Right ventricle myocardium inferior (tissue), 1 donor: Measurements from ENCODE around the gene ECT2. TPM values are rescaled to one million over a fixed set of nuclear protein-coding genes. Genes with fewer than 3 reads are reported as not detected.
"Not testable (repeated sequence)": the region's sequence is repeated elsewhere in the genome, so short reads cannot be mapped to it uniquely, and the experiment has no call there.

Source experiments
- ATAC-seq: fragments of 200-7000 bp; cut with Tn5 transposase; one replicate; pipeline ENCODE4 v1.9.1; 2020; ENCODE audit warnings: mild to moderate bottlenecking, moderate library complexity
- DNase-seq: peaks from one replicate; pipeline ENCODE4 v3.0.0; 2021; ENCODE audit errors: missing footprints
- intact Hi-C: fragments of 100-400 bp; cut with DNase I; formaldehyde crosslinking; loops from one replicate; pipeline ENCODE4 v1.11.0; 2022
- total RNA-seq: library from RNA; stranded (reverse); fragmentation: NEBNext Ultra II Directional; extraction: Animal tissue kit (Norgen Biotek cat#: 25700); gene quantifications from one replicate; pipeline ENCODE4 v1.2.1, GENCODE V29; 2021
- donor health status: DM: no; HTN: yes; CAD: no; lungs with severe emphysema.

The ECT2 gene
- total RNA-seq, 1 donor from 2014 or later, result 6.3 TPM

DNA sequence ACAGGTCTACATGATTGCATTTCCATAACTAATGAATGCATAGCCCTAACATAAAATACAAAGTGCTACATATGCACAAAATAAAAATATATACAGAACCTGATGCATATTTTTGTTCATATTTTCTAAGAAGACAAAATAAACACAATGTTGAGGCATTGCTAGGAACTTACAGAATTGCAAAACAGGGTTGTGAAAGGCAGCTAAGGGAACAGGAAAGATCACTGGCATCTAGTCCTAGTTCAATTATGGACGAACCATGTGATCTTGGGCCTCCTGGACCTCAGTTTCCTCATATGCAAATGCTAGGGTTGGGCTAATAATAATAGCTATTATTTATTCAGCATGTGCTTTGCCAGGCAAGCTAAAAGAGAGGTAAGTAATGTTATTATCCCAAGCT, 24.1 kb upstream of the ECT2 start:
- intact Hi-C loops, result no loop called here
- DNase-seq, result no peak
- ATAC-seq, result no peak

DNA sequence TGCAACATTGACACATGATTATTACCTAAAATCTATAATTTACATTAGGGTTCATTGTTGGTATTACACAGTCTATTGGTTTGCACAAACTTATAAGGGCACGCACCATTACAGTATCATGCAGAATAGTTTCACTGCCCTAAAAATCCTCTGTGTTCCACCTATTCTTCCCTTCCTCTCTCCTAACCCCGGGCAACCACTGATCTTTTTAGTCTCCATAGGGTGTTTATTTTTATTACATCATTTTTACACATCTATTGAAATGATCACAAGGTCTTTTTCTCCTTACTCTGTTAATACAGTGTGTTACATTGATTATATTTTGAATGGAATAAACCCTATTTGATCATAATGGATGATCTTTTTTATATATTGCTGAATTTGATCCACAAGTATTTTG, 15.5 kb upstream of the ECT2 start:
- ATAC-seq (no peak), DNase-seq (no peak)

DNA sequence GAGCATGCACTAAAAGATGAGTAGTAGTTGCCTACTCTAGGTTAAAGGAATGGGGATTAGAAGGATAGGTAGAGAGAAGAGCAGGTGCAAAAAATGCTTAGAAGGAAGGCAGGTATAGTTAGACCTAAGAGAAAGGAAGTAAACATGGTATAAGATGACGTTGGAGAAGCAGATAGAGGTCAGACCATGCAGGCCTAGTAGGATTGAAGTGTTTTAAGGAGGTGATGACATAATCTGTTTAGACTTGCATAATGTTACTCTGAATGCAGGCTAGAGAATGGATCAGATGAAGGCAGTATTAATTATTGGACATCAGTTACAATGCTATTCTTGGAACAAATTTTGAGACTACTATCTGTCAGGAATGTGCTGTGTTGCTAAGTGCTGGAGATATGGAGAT, 11.1 kb upstream of the ECT2 start:
- no peak for DNase-seq
- intact Hi-C loops, result no loop called here
- ATAC-seq, result no peak

More for the DNA sequence above, 15.5 kb upstream of the ECT2 start:
- intact Hi-C loops, result no loop called here

DNA sequence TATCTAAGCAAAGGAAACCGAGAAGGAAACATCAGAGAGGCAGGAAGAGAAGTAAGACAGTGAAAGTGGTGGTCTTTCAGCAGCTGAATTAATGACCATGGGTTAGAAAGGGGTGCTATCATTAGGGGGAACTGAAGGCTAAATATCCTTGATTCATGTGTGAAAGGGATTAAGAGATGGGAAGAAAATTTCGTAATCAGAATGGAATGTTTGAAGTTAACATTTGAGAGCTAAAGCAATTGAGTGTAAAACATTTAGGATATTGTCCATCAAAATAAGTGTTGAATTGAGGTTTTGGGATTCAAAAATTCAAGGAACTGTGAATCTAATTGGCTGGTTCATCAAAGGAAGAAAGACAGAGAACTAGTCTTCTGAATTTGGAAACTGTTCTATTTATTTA, 4.1 kb upstream of the ECT2 start:
- DNase-seq (no peak), ATAC-seq (no peak)
- intact Hi-C loops, result no loop called here

DNA sequence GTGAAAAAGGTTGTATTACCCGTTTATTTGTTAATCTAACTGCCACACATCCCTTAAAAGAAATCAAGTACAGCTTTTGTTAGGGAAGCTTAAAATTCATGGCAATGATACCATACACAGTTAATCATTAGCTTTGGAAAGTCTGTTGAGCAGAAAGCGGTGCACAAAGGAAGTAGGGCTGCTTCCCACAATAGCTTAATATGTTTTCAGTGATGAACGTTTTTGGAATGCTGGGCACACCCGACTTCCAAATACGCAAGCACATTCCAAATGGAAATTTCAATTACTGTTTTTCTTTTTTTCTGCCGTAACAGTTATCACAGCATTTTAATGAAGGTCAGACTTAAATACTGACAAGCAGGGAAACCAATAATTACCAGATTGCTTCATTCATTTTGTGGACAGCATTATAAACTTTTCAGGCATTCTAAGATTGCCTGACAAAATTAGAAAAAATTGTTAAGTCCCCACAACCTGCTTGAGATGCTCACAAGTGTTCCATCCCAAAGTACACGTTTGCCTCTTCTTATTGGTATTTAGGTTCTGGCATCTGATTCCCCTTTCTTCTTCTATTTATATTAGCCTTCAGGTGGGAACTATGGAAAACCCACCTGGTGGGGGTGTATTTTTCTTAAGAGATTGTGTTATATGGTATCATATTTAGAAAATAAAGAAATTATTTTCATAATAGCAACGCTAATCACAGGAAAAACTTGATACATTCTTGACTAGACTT, 1.1 kb upstream of the ECT2 start:
- DNase-seq, result no peak
- intact Hi-C loops, result loop anchor here (2.0 kb wide), 1 partner anchor 39 kb away; the partner anchor contains the start of gene NCEH1
- no peak for ATAC-seq

DNA sequence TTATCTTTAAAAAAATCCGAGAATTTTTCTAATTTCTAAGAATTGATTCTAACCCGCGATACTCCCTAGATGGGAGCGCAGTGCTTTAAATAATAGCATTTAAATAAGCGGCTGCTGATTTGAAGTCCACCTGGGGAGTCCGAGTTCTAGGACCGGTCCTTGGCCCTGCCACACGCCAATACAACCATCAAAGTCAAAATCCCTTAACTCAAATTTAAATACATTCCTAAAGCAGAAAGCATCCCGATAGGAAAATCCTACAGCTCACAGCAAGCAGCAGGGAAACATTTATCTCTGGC, 508 bp upstream of the ECT2 start:
- DNase-seq (no peak), ATAC-seq (no peak)
- intact Hi-C loops, result loop anchor here (1.0 kb wide), 1 partner anchor 77 kb away; no protein-coding TSS in a partner anchor

DNA sequence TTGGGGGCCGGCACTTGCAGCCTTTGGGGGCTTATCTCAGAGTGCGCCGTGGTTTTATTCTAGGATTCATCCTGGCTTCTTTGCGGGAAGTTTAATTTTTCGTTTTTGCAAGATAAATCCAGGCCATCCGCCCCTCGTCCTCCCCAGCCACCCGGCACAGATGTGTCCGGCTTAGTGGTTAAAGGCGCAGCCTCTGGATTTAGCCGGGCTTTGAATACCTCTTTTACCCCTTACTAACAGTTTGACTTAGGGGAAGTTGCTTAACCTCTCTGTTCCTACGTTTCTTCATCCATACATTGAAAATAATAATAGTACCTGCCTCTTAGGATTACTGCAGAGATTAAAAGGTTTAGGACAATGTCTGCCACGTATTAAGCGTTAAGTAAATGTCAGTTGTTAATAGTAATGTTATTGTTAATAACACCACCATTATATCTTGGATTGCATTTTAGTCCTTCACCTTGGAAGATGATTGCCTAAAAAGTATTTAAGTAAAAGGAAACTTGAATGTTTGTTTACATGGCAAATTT, 714 bp downstream of the ECT2 start:
- DNase-seq (no peak), ATAC-seq (no peak)
- intact Hi-C loops, result no loop called here

DNA sequence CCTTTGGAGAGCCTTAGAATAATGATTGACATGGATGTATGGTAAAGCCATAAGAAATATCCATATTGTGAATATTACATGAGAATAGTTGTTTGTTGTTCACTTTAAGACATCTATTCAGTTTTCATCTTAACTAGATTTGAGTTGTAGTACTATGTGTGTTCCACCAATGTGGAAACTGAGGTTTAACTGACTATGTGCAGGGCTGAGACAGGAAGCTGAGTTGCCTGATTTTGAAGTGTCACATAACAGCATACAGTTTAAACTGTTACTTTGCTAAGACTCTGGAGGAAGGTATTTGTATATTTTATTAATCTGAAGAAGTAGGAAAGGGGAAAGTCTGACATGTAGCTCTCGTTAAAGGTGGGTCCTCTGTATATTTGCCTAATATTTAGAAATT, 2.1 kb downstream of the ECT2 start:
- intact Hi-C loops, result no loop called here
- no peak for DNase-seq

DNA sequence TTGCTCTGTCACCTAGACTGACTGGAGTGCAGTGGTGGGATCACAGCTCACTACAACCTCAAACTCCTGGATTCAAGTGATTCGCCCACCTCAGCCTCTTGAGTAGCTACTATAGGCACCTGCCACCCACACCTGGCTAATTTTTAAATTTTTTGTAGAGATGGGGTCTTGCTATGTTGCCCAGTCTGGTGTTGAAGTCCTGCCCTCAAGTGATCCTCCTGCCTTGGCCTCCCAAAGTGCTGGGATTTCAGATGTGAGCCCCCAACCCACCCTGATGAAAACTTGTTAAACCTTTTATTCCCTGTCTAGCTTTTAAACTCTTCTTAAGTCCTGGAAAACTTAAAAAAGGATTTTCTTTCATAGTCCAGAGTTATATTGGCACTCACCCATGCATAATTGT, 2.6 kb downstream of the ECT2 start:
- intact Hi-C loops, result no loop called here
- ATAC-seq (no peak), DNase-seq (no peak)

More for the DNA sequence above, 2.1 kb downstream of the ECT2 start:
- ATAC-seq, result no peak

DNA sequence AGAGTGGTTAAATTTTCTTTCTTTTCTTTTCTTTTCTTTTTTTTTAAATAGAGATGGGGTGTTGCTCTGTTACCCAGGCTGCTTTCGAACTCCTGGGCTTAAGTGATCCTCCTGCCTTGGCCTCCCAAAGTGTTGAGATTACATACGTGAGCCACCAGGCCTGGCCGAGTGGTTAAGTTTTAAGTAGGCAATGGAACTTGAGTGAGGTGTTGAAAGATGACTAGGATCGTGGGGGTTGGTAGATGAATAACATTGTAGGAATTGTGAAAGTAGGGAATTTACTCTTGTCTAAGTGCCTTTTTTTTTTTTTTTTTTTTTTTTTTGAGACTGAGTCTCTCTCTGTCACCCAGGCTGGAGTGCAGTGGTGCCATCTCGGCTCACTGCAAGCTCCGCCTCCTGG, 9.9 kb downstream of the ECT2 start:
- intact Hi-C loops, ATAC-seq, DNase-seq: not testable (repeated sequence)

DNA sequence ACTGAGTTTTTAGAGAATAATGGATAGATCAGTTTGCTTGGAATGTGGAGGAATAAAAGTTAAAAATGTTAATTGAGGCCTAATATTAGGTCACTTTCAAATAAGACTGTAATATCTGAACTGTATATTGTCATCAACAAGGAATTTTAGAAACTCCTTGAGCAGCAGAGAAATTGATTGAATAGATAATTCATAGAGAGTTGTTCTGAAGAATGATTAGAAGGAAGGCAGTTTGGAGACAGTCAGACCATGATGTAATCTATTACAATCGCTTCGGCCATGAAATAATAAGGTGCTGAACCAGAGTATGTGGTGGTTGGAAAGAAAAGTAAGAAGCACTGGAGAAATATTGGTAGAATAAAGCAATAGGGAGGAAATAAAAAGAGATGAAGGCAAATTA, 15.7 kb downstream of the ECT2 start:
- intact Hi-C loops, result no loop called here
- no peak for ATAC-seq
- no peak for DNase-seq

DNA sequence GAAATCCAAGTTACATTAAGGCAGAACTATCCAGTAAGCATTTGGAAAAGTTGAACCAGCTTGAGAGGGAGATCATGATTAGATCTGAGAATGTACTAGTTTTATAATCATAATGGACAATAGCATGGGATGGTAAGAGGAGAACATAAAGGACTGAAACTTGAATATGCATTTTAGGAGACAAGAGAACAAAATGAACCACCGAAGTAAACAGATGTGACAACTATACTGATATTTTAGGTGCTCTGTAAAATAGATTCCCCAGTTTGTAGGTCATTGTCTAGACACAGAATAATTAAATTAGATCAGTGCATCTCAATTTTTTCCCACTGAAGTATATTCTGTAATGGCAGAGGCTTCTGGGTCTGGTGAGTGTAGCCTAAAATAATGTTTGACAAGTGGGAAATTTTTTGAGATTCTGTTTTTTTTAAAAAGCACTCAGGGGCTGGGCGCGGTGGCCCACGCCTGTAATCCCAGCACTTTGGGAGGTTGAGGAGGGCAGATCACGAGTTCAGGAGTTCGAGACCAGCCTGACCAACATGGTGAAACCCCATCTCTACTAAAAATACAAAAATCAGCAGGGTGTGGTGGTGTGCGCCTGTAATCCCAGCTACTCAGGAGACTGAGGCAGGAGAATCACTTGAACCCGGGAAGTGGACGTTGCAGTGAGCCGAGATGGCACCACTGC, 16.3 kb downstream of the ECT2 start:
- intact Hi-C loops, result no loop called here
- ATAC-seq (no peak), DNase-seq (no peak)

DNA sequence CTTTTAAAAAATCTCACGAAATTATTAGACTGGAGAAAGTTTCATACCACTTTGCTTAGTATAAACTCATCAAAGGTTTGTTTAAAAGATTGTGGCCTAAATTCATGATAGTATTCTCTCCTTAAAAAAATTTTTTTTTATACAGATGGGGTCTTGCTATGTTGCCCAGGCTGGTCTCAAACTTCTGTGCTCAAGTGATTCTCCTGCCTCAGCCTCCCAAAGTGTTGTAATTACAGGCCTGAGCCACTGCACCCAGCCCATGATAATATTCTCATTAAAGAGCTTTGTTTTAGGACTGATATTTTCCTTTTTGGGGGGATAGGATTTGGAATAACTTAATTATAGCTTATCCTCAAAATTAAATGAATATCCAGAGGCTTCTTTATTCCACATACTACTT, 19.9 kb downstream of the ECT2 start:
- intact Hi-C loops, result no loop called here

DNA sequence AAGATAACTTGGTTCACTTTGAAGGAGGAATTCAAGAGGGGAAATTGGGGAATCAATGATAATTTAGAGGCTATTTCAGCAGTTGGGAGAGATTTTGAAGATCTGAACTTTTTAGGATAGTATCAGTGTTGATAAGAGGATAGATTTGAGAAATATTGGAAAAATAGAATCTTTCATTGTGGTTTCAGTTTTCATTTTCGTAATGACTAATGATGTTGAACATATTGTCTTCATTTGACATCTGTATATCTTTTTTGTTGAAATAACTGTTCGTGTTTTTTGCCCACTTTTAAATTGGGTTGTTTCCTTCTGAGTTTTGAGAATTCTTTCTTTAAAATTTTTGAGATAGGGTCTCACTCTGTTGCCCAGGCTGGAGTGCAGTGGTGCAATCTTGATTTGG, 21.1 kb downstream of the ECT2 start:
- no peak for ATAC-seq
- intact Hi-C loops, result no loop called here

More for the DNA sequence above, 19.9 kb downstream of the ECT2 start:
- DNase-seq (no peak), ATAC-seq (no peak)

DNA sequence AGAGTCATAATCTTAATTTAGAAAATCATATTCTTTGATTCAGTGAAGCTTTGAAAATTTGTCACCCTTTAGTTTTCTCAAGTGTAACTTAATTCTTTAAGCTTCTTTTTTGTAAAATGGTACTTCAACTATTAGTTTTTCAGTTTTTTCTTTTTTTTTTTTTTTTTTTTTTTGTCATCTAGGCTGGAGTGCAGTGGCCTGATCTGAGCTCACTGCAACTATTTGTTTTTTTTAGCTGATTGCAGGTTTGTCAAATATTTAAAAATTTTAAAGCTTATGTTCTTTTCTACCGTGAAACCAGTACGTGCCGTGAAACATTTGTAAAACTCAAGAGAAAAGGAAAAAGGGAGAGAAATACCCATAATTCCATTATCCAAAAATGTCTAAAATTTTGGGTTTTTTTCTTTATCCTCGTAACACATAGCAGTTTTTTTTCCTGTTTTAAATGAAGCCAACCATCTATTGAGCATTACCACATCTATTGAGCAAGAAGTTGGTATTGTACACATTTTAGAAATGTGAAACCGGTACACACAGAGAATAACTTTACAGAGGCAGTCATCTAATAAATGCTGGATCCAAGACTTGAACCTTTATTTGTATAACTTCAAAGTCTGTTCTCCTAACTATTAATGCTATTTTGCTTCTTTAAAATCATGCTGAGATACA, 25.7 kb downstream of the ECT2 start:
- intact Hi-C loops, result no loop called here
- DNase-seq, result no peak
- ATAC-seq, result no peak

More for the DNA sequence above, 21.1 kb downstream of the ECT2 start:
- no peak for DNase-seq

DNA sequence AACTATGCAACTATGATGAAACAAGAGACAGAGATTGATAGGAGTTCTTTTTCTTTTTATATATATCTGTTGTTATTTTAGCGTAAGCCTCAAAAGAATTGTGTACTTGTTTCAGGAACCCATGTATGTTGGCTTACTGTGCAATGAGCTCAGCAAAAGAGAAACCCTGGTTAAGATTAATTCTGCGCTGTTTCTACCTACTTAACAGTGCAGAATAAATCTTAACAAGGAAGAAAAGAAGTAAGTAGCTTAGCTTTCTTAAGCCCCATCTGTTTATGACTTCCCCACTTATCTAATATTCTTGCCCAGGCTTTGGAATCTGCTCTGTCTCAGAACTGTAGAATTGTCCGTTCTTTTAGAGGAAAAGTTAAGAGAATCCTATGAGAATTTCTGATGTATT, 27.4 kb downstream of the ECT2 start:
- no peak for ATAC-seq
- no peak for DNase-seq
- intact Hi-C loops, result no loop called here

DNA sequence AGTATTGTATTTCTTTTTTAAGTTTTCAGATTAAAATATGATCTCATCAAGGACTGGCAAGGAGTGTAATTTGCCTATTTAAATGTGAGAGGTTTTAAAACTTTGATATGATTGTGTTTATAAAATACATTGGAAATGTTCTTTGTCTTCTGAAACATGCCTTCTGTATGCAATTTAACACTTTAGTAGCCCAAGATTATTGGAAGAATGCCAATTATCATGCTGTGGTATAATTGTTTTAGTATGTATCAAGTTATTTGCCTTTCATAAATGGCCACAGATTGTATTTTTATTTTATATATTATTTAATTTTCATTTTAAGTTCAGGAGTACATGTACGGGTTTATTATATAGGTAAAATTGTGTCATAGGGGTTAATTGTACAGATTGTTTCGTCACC, 31.7 kb downstream of the ECT2 start:
- no peak for ATAC-seq
- intact Hi-C loops, result no loop called here
- DNase-seq, result no peak

DNA sequence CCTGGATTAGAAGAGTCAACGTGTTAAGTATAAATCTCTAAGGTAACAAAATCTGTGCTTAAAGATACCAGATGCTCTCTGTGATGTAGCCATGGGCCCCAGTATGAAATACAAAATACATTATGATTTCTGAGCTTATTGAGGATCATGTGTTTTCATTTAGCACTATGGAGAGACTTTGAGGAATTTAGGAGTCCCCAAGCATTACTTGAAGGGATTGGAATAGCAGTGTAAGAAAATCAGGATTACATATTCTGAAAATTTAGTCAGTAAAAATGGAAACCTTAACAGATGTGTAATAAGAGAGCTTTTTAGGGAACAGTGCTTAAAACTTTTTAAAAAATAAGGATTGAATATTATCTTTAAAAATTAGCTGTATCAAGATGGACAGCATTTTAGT, 35.5 kb downstream of the ECT2 start:
- DNase-seq (no peak), ATAC-seq (no peak)
- intact Hi-C loops, result no loop called here

DNA sequence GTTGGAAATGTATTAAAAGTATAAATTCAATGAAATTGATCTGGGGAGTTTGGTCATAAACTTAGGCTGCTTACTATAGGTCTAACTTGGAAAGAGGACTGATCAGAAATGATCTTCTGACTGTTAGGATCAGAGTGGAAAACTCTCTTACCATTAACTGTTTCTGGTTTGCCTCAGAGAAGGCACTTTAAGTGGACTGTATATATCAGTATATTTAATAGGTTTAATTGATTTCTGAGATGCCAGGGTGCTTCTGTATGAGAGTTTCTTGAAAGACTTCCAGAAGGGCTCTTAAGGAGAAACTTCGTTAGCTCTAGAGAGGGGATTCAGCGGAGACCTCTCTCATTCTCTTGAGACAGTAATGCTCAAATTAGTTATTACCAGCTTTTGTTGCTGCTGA, 36.5 kb downstream of the ECT2 start:
- intact Hi-C loops, result no loop called here
- no peak for ATAC-seq
- DNase-seq, result no peak

DNA sequence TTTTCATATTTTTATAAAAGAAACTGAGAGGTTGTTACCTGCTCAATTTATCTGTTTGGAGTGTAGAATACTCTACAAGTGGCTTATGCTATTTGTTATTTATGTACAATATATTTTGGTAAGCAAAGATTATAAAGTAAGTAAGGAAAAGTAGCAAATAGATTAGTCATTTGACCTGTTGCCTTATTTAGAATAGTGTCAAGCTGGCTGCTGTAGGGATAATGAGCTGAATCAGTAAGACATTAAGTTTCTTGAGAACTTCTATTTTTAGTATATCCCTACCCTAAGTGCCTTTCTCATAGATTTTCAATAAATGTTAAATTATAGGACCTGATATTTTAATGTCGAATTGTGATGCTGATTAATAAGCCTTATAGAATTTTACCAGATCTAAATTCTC, 37.2 kb downstream of the ECT2 start:
- ATAC-seq (no peak), DNase-seq (no peak)
- intact Hi-C loops, result no loop called here
